Aorta (tissue), 5 donors: ENCODE data around the gene ASCL2. TPM values are rescaled to one million over a fixed set of nuclear protein-coding genes. Genes with fewer than 3 reads are reported as not detected.

Experiments used
- ATAC-seq: fragments of 200-7000 bp; cut with Tn5 transposase; one replicate; pipeline ENCODE4 v1.9.1; 2022; ENCODE audit warnings: moderate library complexity; ENCODE audit not compliant: low FRiP score
- DNase-seq, 2 donors: peaks; one replicate each; pipeline ENCODE4 v3.0.0-alpha.2; 2020
- H3K27ac ChIP-seq, 2 donors: one replicate each; pipeline ENCODE4 v1.5.1; 2013; ENCODE audit warnings: low read length in 2 of 2, mild to moderate bottlenecking in 2 of 2, moderate library complexity in 2 of 2, control low read depth in 1 of 2, inconsistent platforms in 1 of 2, low read depth in 1 of 2
- H3K27me3 ChIP-seq, 2 donors: one replicate each; pipeline ENCODE4 v1.6.1; 2013; ENCODE audit warnings: control low read depth in 1 of 2, low read length in 1 of 2, mild to moderate bottlenecking in 1 of 2, moderate library complexity in 1 of 2; ENCODE audit not compliant: insufficient read depth in 2 of 2, control insufficient read depth in 1 of 2
- H3K36me3 ChIP-seq, 2 donors: one replicate each; pipeline ENCODE4 v1.6.1; 2013; ENCODE audit warnings: control low read depth in 1 of 2, low read length in 1 of 2, mild to moderate bottlenecking in 1 of 2; ENCODE audit not compliant: insufficient read depth in 2 of 2, control insufficient read depth in 1 of 2
- H3K4me1 ChIP-seq, 2 donors: one replicate each; pipeline ENCODE4 v1.6.1; 2013; ENCODE audit warnings: low read length in 2 of 2, control low read depth in 1 of 2, mild to moderate bottlenecking in 1 of 2, moderate library complexity in 1 of 2; ENCODE audit not compliant: insufficient read depth in 2 of 2, control insufficient read depth in 1 of 2
- H3K4me3 ChIP-seq, 2 donors: one replicate each; pipeline ENCODE4 v1.5.1; 2013; ENCODE audit warnings: low read length in 2 of 2, control low read depth in 1 of 2, mild to moderate bottlenecking in 1 of 2
- H3K9me3 ChIP-seq: one replicate; pipeline ENCODE4 v1.6.1; 2013; ENCODE audit warnings: mild to moderate bottlenecking, low read length; ENCODE audit not compliant: control insufficient read depth
- WGBS, 2 donors: extraction: QIAGEN DNeasy Blood & Tissue Kit; methylation state at CpG; one replicate each; pipeline ENCODE4 v1.1.7; 2013; 5-methylcytosine and 5-hydroxymethylcytosine counted together
- intact Hi-C, 2 donors: fragments of 100-400 bp; cut with DNase I; formaldehyde crosslinking; loops; one replicate each; pipeline versions ENCODE4 v1.14.2 to v1.15.0; 2022
- long read RNA-seq, 2 donors: library from polyadenylated mRNA; unstranded; transcript quantifications; one replicate each; pipeline ENCODE4 v2.0.0, GENCODE V29; 2020 to 2021
- polyA plus RNA-seq, 2 donors: library from polyadenylated mRNA; stranded (reverse); fragments of 200-250 nt; gene quantifications; one replicate each; pipeline ENCODE4 v1.2.3, GENCODE V29; 2013
- total RNA-seq, 2 donors: library from RNA; stranded (reverse); fragmentation: NEBNext Ultra II Directional; extraction: Animal tissue kit (Norgen Biotek cat#: 25700); gene quantifications; one replicate each; pipeline ENCODE4 v1.2.1, GENCODE V29; 2021
- donor health status: healthy with polysubstance abuse.
- donor health status: Bipolar disorder and iron deficiency.
- donor health status: DM: no; HTN: no; CAD: no.
- donor health status: DM: no; HTN: no; CAD: no.
- donor health status: DM: yes; HTN: yes; CAD: no.

The ASCL2 gene
- total RNA-seq (1 to 10 TPM in 1 of 2 donors, under 1 TPM in 1; 0.62 to 1.4 TPM), polyA plus RNA-seq (not detected)
- long read RNA-seq, donor 1, result 0 reads
- long read RNA-seq, donor 2, result 0 reads

- Histone ChIP-seq H3K4me3 (peak within 1 kb of the TSS in 1 of 2 donors; percentile 31), H3K27ac (no peak within 1 kb of the TSS), H3K27me3 (no peaks in the 10 kb centered on the region), H3K36me3 (no peaks in the 10 kb centered on the region), H3K9me3 (no peaks in the 10 kb centered on the region), H3K4me1 (no peaks in the 10 kb centered on the region)
- ATAC-seq, result no peak
- intact Hi-C loops, result no loop called here
- no peak for DNase-seq
- 2% methylated on average over 61 to 89 of the region's 89 CpGs for WGBS, 2 donors
Measured at GRCh38 chr11:2270322-2271076, at the start of gene ASCL2. Gene ASCL2 (minus strand): TSS chr11:2270588. CDS start chr11:2270332, 256 bp downstream.

GRCh38 chr11:2319791-2320472, 49.5 kb upstream of the ASCL2 start:
- Histone ChIP-seq H3K9me3 (peaks cover 2% of the 10 kb centered on the region), H3K4me1 (no peaks in the 10 kb centered on the region), H3K36me3 (no peaks in the 10 kb centered on the region), H3K27ac (no peak overlapping the region), H3K4me3 (no peak overlapping the region), H3K27me3 (no peaks in the 10 kb centered on the region)
- DNase-seq (peak in 1 of 2 donors; percentile 53), ATAC-seq (no peak)
- 79 to 83% methylated on average over 10 of the region's 10 CpGs for WGBS, 2 donors
- intact Hi-C loops, result loop anchor here in 1 of 2 donors (5.0 kb wide), 1 partner anchor 57 kb away; the partner anchor contains the start of gene CD81

GRCh38 chr11:2318707-2319106, 48.3 kb upstream of the ASCL2 start:
- Histone ChIP-seq H3K27me3 (no peaks in the 10 kb centered on the region), H3K4me3 (no peak overlapping the region), H3K36me3 (no peaks in the 10 kb centered on the region), H3K9me3 (peaks cover 2% of the 10 kb centered on the region), H3K4me1 (no peaks in the 10 kb centered on the region), H3K27ac (no peak overlapping the region)
- peak in 1 of 2 donors; percentile 30 for DNase-seq
- no peak for ATAC-seq
- WGBS, 2 donors, result 95 to 96% methylated on average over 7 of the region's 7 CpGs
- intact Hi-C loops, result loop anchor here in 1 of 2 donors (5.0 kb wide), 1 partner anchor 59 kb away; the partner anchor contains the start of gene CD81

- intact Hi-C loops, result loop anchor here in 1 of 2 donors (5.0 kb wide), 1 partner anchor 59 kb away; the partner anchor contains the start of gene CD81
- DNase-seq (peak in 1 of 2 donors; percentile 23), ATAC-seq (no peak)
- Histone ChIP-seq H3K27ac (no peak overlapping the region), H3K27me3 (no peaks in the 10 kb centered on the region), H3K9me3 (peaks cover 2% of the 10 kb centered on the region), H3K4me3 (no peak overlapping the region), H3K36me3 (no peaks in the 10 kb centered on the region), H3K4me1 (no peaks in the 10 kb centered on the region)
- WGBS, 2 donors, result 91 to 94% methylated on average over 4 of the region's 4 CpGs
Measured at GRCh38 chr11:2318123-2318522, 47.7 kb upstream of the ASCL2 start.

GRCh38 chr11:2317354-2318050, 47.1 kb upstream of the ASCL2 start:
- Histone ChIP-seq H3K27ac (no peak overlapping the region), H3K27me3 (no peaks in the 10 kb centered on the region), H3K36me3 (no peaks in the 10 kb centered on the region), H3K4me1 (no peaks in the 10 kb centered on the region), H3K4me3 (no peak overlapping the region), H3K9me3 (peaks cover 2% of the 10 kb centered on the region)
- intact Hi-C loops, result loop anchor here in 1 of 2 donors (5.0 kb wide), 1 partner anchor 60 kb away; the partner anchor contains the start of gene CD81
- WGBS, 2 donors, result 96 to 98% methylated on average over 17 of the region's 17 CpGs
- peak in 1 of 2 donors; percentile 50 for DNase-seq
- ATAC-seq, result no peak

- no peaks in the 10 kb centered on the region for H3K4me1 ChIP-seq
- no peaks in the 10 kb centered on the region for H3K36me3 ChIP-seq
- intact Hi-C loops, result loop anchor here in 1 of 2 donors (5.0 kb wide), 1 partner anchor 60 kb away; the partner anchor contains the start of gene CD81
- no peak for DNase-seq
- 86 to 87% methylated on average over 3 of the region's 3 CpGs for WGBS, 2 donors
- no peaks in the 10 kb centered on the region for H3K27me3 ChIP-seq
- peaks cover 2% of the 10 kb centered on the region for H3K9me3 ChIP-seq
- no peak overlapping the region for H3K27ac ChIP-seq
- ATAC-seq, result no peak
- H3K4me3 ChIP-seq, result no peak overlapping the region
Measured at GRCh38 chr11:2316963-2317244, 46.5 kb upstream of the ASCL2 start.

GRCh38 chr11:2316169-2316962, 46.0 kb upstream of the ASCL2 start:
- 93% methylated on average over 22 to 23 of the region's 23 CpGs for WGBS, 2 donors
- DNase-seq (peak in 1 of 2 donors; percentile 62), ATAC-seq (no peak)
- Histone ChIP-seq H3K27ac (no peak overlapping the region), H3K36me3 (no peaks in the 10 kb centered on the region), H3K4me1 (no peaks in the 10 kb centered on the region), H3K27me3 (no peaks in the 10 kb centered on the region), H3K9me3 (peaks cover 2% of the 10 kb centered on the region), H3K4me3 (no peak overlapping the region)
- intact Hi-C loops, result loop anchor here in 1 of 2 donors (5.0 kb wide), 1 partner anchor 61 kb away; the partner anchor contains the start of gene CD81
